ENCODE results near the gene GNAI3.

GNAI3 gene

GRCh38 chr1:109537450-109538178 is 10.8 kb upstream of the GNAI3 start:
- TF ChIP-seq ZNF426 (tag by site-specific recombination; IDR thresholded peaks at IDR 0.05) (no peak), ZNF621 (tag by site-specific recombination; IDR thresholded peaks at IDR 0.05) (no peak), ZNF76 (tag by site-specific recombination; IDR thresholded peaks at IDR 0.05; ENCODE audit: borderline replicate concordance, low read depth) (no peak), ZNF169 (tag by site-specific recombination; IDR thresholded peaks at IDR 0.05) (no peak), AEBP2 (tag by site-specific recombination; IDR thresholded peaks at IDR 0.05; ENCODE audit: borderline replicate concordance) (no peak), ZNF175 (tag by site-specific recombination; IDR thresholded peaks at IDR 0.05) (no peak), ZNF23 (tag by site-specific recombination; IDR thresholded peaks at IDR 0.05; ENCODE audit: borderline replicate concordance) (no peak), ZNF394 (tag by site-specific recombination; IDR thresholded peaks at IDR 0.05; ENCODE audit: borderline replicate concordance) (no peak), ZFP37 (tag by site-specific recombination; IDR thresholded peaks at IDR 0.05) (no peak), HOXD13 (CRISPR knock-in tag; IDR thresholded peaks at IDR 0.05; ENCODE audit: borderline replicate concordance) (no peak), GLIS2 (tag by site-specific recombination; IDR thresholded peaks at IDR 0.05) (no peak), ZNF423 (tag by site-specific recombination; IDR thresholded peaks at IDR 0.05) (no peak), ZNF560 (tag by site-specific recombination; IDR thresholded peaks at IDR 0.05; ENCODE audit: borderline replicate concordance) (no peak), ZNF391 (tag by site-specific recombination; IDR thresholded peaks at IDR 0.05; ENCODE audit: borderline replicate concordance, low read depth) (no peak), ZNF692 (tag by site-specific recombination; IDR thresholded peaks at IDR 0.05) (no peak)
- CTCF ChIA-PET: interaction anchor here (0.6 to 20.8 kb wide), 7 partner anchors 8 to 288 kb away, joined by 3 to 1152 read pairs (median 4); partner anchors contain the start of genes AMIGO1, CYB561D1 and GNAI3
- POLR2A ChIA-PET: interaction anchor here (1.5 kb wide), 1 partner anchor 11 kb away, joined by 5 read pairs; the partner anchor contains the start of gene GNAI3
- Histone ChIP-seq H3K27ac (ENCODE audit: extremely low read depth, low read depth, low read length) (no peak overlapping the region), H3K9me3 (ENCODE audit: control insufficient read depth, insufficient read depth, low read depth, low read length) (no peaks in the 10 kb centered on the region), H3K4me3 (ENCODE audit: low read depth, low read length) (no peak overlapping the region), H3K36me3 (ENCODE audit: control insufficient read depth in 2 of 2, insufficient read depth in 1 of 2, low read length in 2 of 2) (no peaks in the 10 kb centered on the region), H3K4me1 (ENCODE audit: control insufficient read depth, insufficient read depth, low read length) (no peaks in the 10 kb centered on the region)

GRCh38 chr1:109538827-109539555 is 9.4 kb upstream of the GNAI3 start:
- ChIA-PET POLR2A (interaction anchor here (1.2 to 1.5 kb wide), 2 partner anchors 9 to 10 kb away, joined by 3 to 5 read pairs; partner anchors contain the start of gene GNAI3), CTCF (interaction anchor here (0.7 to 20.8 kb wide), 5 partner anchors 9 to 119 kb away, joined by 3 to 1152 read pairs (median 4); partner anchors contain the start of genes AMIGO1 and CYB561D1)
- Histone ChIP-seq H3K27ac (ENCODE audit: extremely low read depth, low read depth, low read length) (no peak overlapping the region), H3K36me3 (ENCODE audit: control insufficient read depth in 2 of 2, insufficient read depth in 1 of 2, low read length in 2 of 2) (no peaks in the 10 kb centered on the region), H3K4me1 (ENCODE audit: control insufficient read depth, insufficient read depth, low read length) (no peaks in the 10 kb centered on the region), H3K9me3 (ENCODE audit: control insufficient read depth, insufficient read depth, low read depth, low read length) (no peaks in the 10 kb centered on the region), H3K4me3 (ENCODE audit: low read depth, low read length) (no peak overlapping the region)
- TF ChIP-seq ZNF366 (tag by site-specific recombination; conservative IDR thresholded peaks at IDR 0.05) (no peak), ZNF121 (tag by site-specific recombination; IDR thresholded peaks at IDR 0.05) (no peak), ZNF639 (tag by site-specific recombination; IDR thresholded peaks at IDR 0.05) (no peak), MZF1 (tag by site-specific recombination; IDR thresholded peaks at IDR 0.05; ENCODE audit: borderline replicate concordance) (no peak), ZBTB17 (tag by site-specific recombination; IDR thresholded peaks at IDR 0.05) (no peak), ZNF26 (tag by site-specific recombination; IDR thresholded peaks at IDR 0.05) (no peak), ZBTB8A (tag by site-specific recombination; IDR thresholded peaks at IDR 0.05) (no peak), ZNF610 (tag by site-specific recombination; IDR thresholded peaks at IDR 0.05; ENCODE audit: borderline replicate concordance) (no peak), ZNF530 (tag by site-specific recombination; IDR thresholded peaks at IDR 0.05; ENCODE audit: low read depth) (no peak), ZNF274 (IDR thresholded peaks at IDR 0.05; ENCODE audit: low read length) (no peak), ZNF274 (tag by site-specific recombination; IDR thresholded peaks at IDR 0.05; ENCODE audit: borderline replicate concordance) (no peak), ZNF23 (tag by site-specific recombination; IDR thresholded peaks at IDR 0.05; ENCODE audit: borderline replicate concordance) (no peak), ZNF777 (tag by site-specific recombination; IDR thresholded peaks at IDR 0.05; ENCODE audit: borderline replicate concordance) (no peak)
